NCI-H128 (cell line): ENCODE data around the gene EHBP1L1.

Experiments used
- DNase-seq: peaks from one replicate; lab custom pipeline; 2025; ENCODE audit not compliant: unreplicated experiment; lab: John Stamatoyannopoulos, UW

The EHBP1L1 gene

GRCh38 chr11:65613091-65613928 is 37.5 kb downstream of the EHBP1L1 start:
- DNase-seq = no peak

GRCh38 chr11:65615229-65615949 is 39.5 kb downstream of the EHBP1L1 start, which contains the start of gene PCNX3:
PCNX3 (plus strand) TSS chr11:65615776; CDS start chr11:65616312, 536 bp downstream.
- peak; percentile 100 for DNase-seq

- no peak for DNase-seq
Observed at GRCh38 chr11:65615950-65616574, 40.2 kb downstream of the EHBP1L1 start.

- no peak for DNase-seq
Observed at GRCh38 chr11:65616575-65617001, 40.7 kb downstream of the EHBP1L1 start.

- no peak for DNase-seq
Observed at GRCh38 chr11:65617136-65617850, 41.4 kb downstream of the EHBP1L1 start.

- no peak for DNase-seq
Observed at GRCh38 chr11:65617990-65618751, 42.3 kb downstream of the EHBP1L1 start.

- DNase-seq = no peak
Observed at GRCh38 chr11:65618763-65619162, 42.9 kb downstream of the EHBP1L1 start.

- no peak for DNase-seq
Observed at GRCh38 chr11:65619281-65619928, 43.6 kb downstream of the EHBP1L1 start.

GRCh38 chr11:65620666-65621065 is 44.8 kb downstream of the EHBP1L1 start:
- DNase-seq = no peak

- no peak for DNase-seq
Observed at GRCh38 chr11:65621460-65621859, 45.6 kb downstream of the EHBP1L1 start.

- DNase-seq = no peak
Observed at GRCh38 chr11:65622011-65622410, 46.2 kb downstream of the EHBP1L1 start.

- DNase-seq = no peak
Observed at GRCh38 chr11:65623177-65623576, 47.3 kb downstream of the EHBP1L1 start.

GRCh38 chr11:65623852-65624616 is 48.2 kb downstream of the EHBP1L1 start:
- no peak for DNase-seq

- DNase-seq = no peak
Observed at GRCh38 chr11:65624931-65625627, 49.2 kb downstream of the EHBP1L1 start.

GRCh38 chr11:65625628-65626342 is 49.9 kb downstream of the EHBP1L1 start:
- peak; percentile 9 for DNase-seq

GRCh38 chr11:65627202-65627601 is 51.3 kb downstream of the EHBP1L1 start:
- DNase-seq = no peak

- no peak for DNase-seq
Observed at GRCh38 chr11:65629579-65629978, 53.7 kb downstream of the EHBP1L1 start.

- no peak for DNase-seq
Observed at GRCh38 chr11:65630215-65630614, 54.4 kb downstream of the EHBP1L1 start.
